ENCODE data around the gene FUT1. TPM values are rescaled to one million over a fixed set of nuclear protein-coding genes. Genes with fewer than 3 reads are reported as not detected.

The FUT1 gene
- total and polyA plus RNA-seq, 9 of the 15 experiments (the other 6 are each of a cell fraction or from before 2014, with no cell fraction given), result 2.3 to 18.5 (median 8.8) TPM

DNA sequence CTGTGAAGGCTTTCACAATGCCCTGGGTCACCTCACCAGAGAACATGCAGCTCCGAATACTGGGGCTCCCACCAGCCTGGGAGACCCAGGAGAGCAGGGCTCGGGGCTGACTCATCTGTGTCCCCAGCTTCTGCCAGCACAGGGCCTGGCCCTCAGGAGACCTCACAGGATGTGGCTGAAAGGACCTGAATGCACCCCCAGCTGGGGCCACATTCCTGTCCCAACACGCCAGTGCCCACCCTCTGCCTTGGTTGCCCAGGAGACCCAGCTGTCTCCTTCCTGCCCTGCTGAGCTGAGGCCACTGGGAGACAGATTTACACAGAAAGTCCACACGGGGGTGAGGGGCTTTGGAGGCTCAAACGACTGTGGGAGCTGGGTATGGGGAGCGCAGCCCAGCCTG is 46.5 kb upstream of the FUT1 start:
- Histone ChIP-seq H3K4me1 (replicated peaks in 1 of 2; ENCODE audit: control insufficient read depth in 2 of 2, insufficient read depth in 2 of 2, low read length in 2 of 2) (peaks cover 3 to 24% of the 10 kb centered on the region in 2 experiments; a peak in 4 of 5 replicates), H3K4me2 (ENCODE audit: insufficient read depth, low read length) (no peak overlapping the region), H3K4me3 (no peak overlapping the region), H3K36me3 (ENCODE audit: control insufficient read depth, insufficient read depth, low read length) (peaks cover 20% of the 10 kb centered on the region; the same call in 1 of the 3 replicates), H3K27ac (ENCODE audit: extremely low read depth, low read depth, low read length) (no peak overlapping the region), H2AFZ (ENCODE audit: low read depth, low read length) (no peak overlapping the region), H3K9me3 (replicated peaks; ENCODE audit: control insufficient read depth, insufficient read depth, low read depth, low read length) (no peaks in the 10 kb centered on the region), H4K20me1 (replicated peaks; ENCODE audit: control insufficient read depth, insufficient read depth, low read length) (no peaks in the 10 kb centered on the region), H3K9me1 (ENCODE audit: control insufficient read depth, insufficient read depth, low read length) (no peaks in the 10 kb centered on the region), H3K9ac (ENCODE audit: insufficient read depth in 1 of 2, low read depth in 2 of 2, low read length in 2 of 2) (no peak overlapping the region; a peak in 1 of 4 replicates), H3K27me3 (ENCODE audit: control insufficient read depth in 2 of 2, insufficient read depth in 2 of 2, low read length in 2 of 2) (no peaks in the 10 kb centered on the region), H3K79me2 (ENCODE audit: control insufficient read depth, insufficient read depth, low read length) (no peaks in the 10 kb centered on the region)
- FAIRE-seq (no peak), DNase-seq (ENCODE audit: extremely low read depth in 1 of 4, low spot score in 3 of 4) (no peak), ATAC-seq (no peak)
- intact Hi-C loops (cut with micrococcal nuclease) (no loop called here), in situ Hi-C loops (cut with MboI) (loop anchor here (10.0 kb wide), 1 partner anchor 426 kb away; no protein-coding TSS in a partner anchor)
- ChIA-PET POLR2A (interaction anchor here (0.9 to 1.6 kb wide), 3 partner anchors 8 to 73 kb away, joined by 3 to 5 read pairs (median 3); partner anchors contain the start of gene PPP1R15A), CTCF (ENCODE audit: low intra/inter-chr PET ratio) (no interaction called here)
- BruUV-seq (replicated peaks), result no TSS peak
- WGBS (ENCODE audit: insufficient coverage, low coverage, missing lambda C conversion rate), result 78% methylated on average over 5 of the region's 6 CpGs
- TF ChIP-seq RFX1 (IDR thresholded peaks at IDR 0.05) (no peak), CCNT2 (IDR thresholded peaks at IDR 0.05; ENCODE audit: borderline replicate concordance, extremely low read depth, insufficient read length, low read depth, low read length) (no peak), SREBF1 (IDR thresholded peaks at IDR 0.05; ENCODE audit: borderline replicate concordance, low read depth, low read length) (no peak), CREBBP (IDR thresholded peaks at IDR 0.05; ENCODE audit: low read depth, low read length) (no peak), EHMT2 (IDR thresholded peaks at IDR 0.05) (no peak), SMARCA4 (IDR thresholded peaks at IDR 0.05) (no peak), PHF21A (IDR thresholded peaks at IDR 0.05; ENCODE audit: borderline replicate concordance, low read depth) (no peak), ZNF354B (CRISPR knock-in tag; IDR thresholded peaks at IDR 0.05) (no peak), PML (IDR thresholded peaks at IDR 0.05; ENCODE audit: low read length) (no peak), RAD51 (IDR thresholded peaks at IDR 0.05; ENCODE audit: borderline replicate concordance, low read depth) (no peak), RBM14 (IDR thresholded peaks at IDR 0.05; ENCODE audit: borderline replicate concordance, insufficient read depth, low read depth, low read length) (no peak), ZFX (CRISPR knock-in tag; IDR thresholded peaks at IDR 0.05) (no peak), SMAD2 (IDR thresholded peaks at IDR 0.05; ENCODE audit: low read depth, low read length) (no peak)
- TF ChIP-seq, protein P1, sequence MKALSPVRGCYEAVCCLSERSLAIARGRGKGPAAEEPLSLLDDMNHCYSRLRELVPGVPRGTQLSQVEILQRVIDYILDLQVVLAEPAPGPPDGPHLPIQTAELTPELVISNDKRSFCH (CRISPR knock-in tag; IDR thresholded peaks at IDR 0.05), result no peak
- TF ChIP-seq, protein P1 (tag; IDR thresholded peaks at IDR 0.05), result no peak
- TF ChIP-seq, protein P2, sequence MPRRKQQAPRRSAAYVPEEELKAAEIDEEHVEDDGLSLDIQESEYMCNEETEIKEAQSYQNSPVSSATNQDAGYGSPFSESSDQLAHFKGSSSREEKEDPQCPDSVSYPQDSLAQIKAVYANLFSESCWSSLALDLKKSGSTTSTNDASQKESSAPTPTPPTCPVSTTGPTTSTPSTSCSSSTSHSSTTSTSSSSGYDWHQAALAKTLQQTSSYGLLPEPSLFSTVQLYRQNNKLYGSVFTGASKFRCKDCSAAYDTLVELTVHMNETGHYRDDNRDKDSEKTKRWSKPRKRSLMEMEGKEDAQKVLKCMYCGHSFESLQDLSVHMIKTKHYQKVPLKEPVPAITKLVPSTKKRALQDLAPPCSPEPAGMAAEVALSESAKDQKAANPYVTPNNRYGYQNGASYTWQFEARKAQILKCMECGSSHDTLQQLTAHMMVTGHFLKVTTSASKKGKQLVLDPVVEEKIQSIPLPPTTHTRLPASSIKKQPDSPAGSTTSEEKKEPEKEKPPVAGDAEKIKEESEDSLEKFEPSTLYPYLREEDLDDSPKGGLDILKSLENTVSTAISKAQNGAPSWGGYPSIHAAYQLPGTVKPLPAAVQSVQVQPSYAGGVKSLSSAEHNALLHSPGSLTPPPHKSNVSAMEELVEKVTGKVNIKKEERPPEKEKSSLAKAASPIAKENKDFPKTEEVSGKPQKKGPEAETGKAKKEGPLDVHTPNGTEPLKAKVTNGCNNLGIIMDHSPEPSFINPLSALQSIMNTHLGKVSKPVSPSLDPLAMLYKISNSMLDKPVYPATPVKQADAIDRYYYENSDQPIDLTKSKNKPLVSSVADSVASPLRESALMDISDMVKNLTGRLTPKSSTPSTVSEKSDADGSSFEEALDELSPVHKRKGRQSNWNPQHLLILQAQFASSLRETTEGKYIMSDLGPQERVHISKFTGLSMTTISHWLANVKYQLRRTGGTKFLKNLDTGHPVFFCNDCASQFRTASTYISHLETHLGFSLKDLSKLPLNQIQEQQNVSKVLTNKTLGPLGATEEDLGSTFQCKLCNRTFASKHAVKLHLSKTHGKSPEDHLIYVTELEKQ (CRISPR knock-in tag; IDR thresholded peaks at IDR 0.05), result no peak
- TF ChIP-seq, protein P3, sequence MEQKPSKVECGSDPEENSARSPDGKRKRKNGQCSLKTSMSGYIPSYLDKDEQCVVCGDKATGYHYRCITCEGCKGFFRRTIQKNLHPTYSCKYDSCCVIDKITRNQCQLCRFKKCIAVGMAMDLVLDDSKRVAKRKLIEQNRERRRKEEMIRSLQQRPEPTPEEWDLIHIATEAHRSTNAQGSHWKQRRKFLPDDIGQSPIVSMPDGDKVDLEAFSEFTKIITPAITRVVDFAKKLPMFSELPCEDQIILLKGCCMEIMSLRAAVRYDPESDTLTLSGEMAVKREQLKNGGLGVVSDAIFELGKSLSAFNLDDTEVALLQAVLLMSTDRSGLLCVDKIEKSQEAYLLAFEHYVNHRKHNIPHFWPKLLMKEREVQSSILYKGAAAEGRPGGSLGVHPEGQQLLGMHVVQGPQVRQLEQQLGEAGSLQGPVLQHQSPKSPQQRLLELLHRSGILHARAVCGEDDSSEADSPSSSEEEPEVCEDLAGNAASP (IDR thresholded peaks at IDR 0.05), result no peak
- TF ChIP-seq, protein P4, sequence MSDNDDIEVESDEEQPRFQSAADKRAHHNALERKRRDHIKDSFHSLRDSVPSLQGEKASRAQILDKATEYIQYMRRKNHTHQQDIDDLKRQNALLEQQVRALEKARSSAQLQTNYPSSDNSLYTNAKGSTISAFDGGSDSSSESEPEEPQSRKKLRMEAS (CRISPR knock-in tag; IDR thresholded peaks at IDR 0.05), result no peak

Data from K562 (cell line).